Fibroblast of pulmonary artery (primary cell): ENCODE measurements around the gene CAMTA1.

Experiments
- DNase-seq: peaks from one replicate; pipeline ENCODE4 v3.0.0-alpha.2; 2010; ENCODE audit warnings: low read depth
- H3K4me3 ChIP-seq: replicated peaks from 2 replicates; pipeline ENCODE4 v1.5.1; 2011; ENCODE audit warnings: low read depth, mild to moderate bottlenecking, control low read depth, low read length, moderate library complexity
- CTCF ChIP-seq: IDR thresholded peaks from 2 replicates; pipeline ENCODE4 v1.5.1; 2011; ENCODE audit warnings: mild to moderate bottlenecking, control low read depth, low read length, inconsistent platforms; ENCODE audit errors: missing control alignments

Gene CAMTA1

GRCh38 chr1:7625401-7625800, 840.1 kb downstream of the CAMTA1 start:
- TF ChIP-seq CTCF: no peak
- H3K4me3 ChIP-seq: no peak overlapping the region
- DNase-seq: no peak

GRCh38 chr1:7628273-7628672, 843.0 kb downstream of the CAMTA1 start:
- no peak for TF ChIP-seq CTCF
- H3K4me3 ChIP-seq: no peak overlapping the region
- no peak for DNase-seq

GRCh38 chr1:7629011-7629410, 843.8 kb downstream of the CAMTA1 start:
- DNase-seq: no peak
- no peak overlapping the region for H3K4me3 ChIP-seq
- no peak for TF ChIP-seq CTCF

GRCh38 chr1:7629465-7630195, 844.4 kb downstream of the CAMTA1 start:
- no peak overlapping the region for H3K4me3 ChIP-seq
- DNase-seq: no peak
- no peak for TF ChIP-seq CTCF

- no peak for DNase-seq
- TF ChIP-seq CTCF: no peak
- H3K4me3 ChIP-seq: no peak overlapping the region
Observed at GRCh38 chr1:7630378-7630777, 845.1 kb downstream of the CAMTA1 start.

- TF ChIP-seq CTCF: no peak
- H3K4me3 ChIP-seq: no peak overlapping the region
- DNase-seq: no peak
Observed at GRCh38 chr1:7632176-7632575, 846.9 kb downstream of the CAMTA1 start.

- H3K4me3 ChIP-seq: no peak overlapping the region
- TF ChIP-seq CTCF: no peak
- no peak for DNase-seq
Observed at GRCh38 chr1:7632681-7633080, 847.4 kb downstream of the CAMTA1 start.
